HG02759 (cell line): Measurements from ENCODE around the gene TFDP1.
"Not testable (repeated sequence)": the region's sequence is repeated elsewhere in the genome, so short reads cannot be mapped to it uniquely, and the experiment has no call there.

Source experiments
- ATAC-seq: cut with Tn5 transposase; IDR thresholded peaks from one replicate; pipeline ENCODE4 v1.9.1; 2021; ENCODE audit warnings: mild to moderate bottlenecking, moderate library complexity; ENCODE audit not compliant: unreplicated experiment

The TFDP1 gene

DNA sequence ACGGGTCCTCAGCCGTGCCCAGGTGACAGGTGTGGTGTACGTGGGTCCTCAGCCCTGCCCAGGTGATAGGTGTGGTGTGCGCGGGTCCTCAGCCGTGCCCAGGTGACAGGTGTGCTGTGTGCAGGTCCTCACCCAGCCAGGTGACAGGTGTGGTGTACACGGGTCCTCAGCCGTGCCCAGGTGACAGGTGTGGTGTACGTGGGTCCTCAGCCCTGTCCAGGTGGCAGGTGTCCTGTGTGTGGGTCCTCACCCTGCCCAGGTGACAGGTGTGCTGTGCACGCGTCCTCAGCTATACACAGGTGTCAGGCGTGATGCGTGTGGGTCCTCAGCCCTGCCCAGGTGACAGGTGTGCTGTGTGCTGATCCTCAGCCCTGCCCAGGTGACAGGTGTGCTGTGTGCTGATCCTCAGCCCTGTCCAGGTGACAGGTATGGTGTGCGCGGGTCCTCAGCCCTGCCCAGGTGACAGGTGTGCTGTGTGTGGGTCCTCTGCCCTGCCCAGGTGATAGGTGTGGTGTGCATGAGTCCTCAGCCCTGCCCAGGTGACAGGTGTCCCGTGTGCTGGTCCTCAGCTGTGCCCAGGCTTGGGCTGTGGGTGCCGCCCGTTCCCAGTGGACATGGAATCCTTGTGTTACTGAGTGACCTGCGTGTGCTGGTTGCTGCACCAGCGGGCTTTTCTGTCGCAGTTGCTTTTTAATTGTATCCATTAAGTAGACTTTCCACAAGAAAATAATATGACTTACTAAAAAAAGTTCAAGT lies 9.7 kb downstream of the TFDP1 start:
- not testable (repeated sequence) for ATAC-seq

DNA sequence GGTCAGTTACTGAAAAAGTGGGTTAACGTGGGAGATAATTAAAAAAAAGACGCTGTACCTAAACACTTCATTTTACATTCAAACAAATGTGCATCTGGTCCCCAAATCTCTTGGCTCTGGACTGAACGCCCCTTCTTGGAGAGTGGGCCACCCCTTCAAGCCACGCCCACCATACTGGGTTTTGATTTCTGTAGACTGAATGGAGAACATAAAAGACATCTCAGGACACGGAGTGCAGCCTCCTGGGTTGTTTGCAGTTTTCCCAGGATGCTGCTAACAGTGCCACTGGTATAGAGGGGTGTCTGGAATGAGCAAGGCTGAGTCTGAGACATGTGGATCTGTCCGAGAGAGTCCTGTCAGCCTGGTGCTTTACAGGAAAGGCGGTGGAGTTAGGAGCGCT lies 10.6 kb downstream of the TFDP1 start:
- no peak for ATAC-seq

DNA sequence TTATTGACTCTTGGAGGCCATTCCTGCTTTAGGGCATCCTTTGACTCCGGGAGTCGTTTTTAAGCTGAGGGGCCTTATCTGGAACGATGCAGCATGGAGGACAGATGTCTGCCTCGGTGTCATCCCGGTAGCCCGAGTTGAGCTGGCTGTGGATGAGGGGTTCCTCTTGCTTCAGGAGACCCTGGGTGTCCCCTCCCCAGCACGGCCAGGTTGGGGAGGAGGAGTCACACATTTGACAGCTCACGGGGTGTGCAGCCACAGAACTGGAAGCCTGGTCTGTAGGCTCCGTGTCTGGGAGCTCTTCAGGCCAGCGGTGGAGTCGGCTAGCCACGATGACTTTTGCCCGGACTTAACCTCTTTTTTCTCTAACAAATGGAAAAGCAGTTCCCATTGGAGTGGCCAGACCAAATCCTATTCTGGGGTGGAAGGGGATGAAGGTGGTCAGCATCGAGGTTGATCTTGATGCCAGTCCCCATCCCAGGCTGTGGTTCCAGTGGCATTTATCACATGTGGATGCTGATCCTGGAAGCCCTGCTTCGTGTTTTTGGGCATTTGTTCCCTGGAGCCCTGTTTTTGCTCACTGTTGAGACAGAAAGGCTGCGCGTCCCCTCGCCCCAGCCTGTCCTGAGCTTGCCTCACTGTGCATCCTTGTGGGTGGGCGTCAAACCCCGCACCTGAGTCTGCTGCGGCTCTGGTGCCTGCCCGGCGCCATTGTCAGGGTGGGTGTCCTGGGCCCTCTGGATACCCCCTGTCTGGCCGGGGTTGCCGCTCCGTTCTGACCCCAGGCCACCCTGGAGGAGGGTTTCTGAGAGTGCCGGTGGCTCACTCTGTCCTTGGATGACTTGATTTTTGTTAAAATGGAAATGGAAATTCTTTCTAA lies 12.0 kb downstream of the TFDP1 start:
- no peak for ATAC-seq

DNA sequence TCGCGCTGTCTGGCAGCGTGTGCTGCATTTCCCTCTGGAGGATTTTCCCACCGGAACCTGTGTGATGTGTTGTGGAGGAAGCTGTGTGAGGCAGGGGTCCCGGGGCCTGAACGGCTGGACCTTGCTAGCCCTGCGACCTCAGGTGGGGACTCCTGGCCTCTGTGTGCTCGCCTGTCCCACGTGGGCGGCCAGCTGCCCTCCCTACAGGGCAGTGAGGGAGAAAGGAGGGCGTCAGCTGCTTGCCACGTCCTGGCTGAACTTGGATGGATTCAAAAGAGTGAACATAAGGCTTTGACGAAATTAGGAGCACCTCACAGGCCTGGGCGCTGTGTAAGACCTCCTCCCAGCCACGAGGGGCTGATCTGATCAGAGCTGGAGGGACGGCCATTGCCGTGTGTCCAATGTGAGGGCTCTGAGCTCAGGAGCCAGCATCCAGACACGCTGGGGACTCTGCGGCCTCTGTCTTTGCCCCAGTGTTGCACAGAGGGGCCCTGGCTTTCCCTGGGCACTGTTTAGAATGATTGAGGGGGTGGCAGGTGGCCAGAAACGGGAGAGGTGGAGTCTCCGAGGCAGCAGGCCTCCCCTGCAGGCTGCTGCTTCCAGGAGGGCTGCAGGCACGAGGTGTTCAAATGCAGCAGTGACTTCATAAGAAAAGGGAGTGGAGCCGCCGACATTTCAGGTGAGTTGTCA lies 13.0 kb downstream of the TFDP1 start:
- no peak for ATAC-seq

DNA sequence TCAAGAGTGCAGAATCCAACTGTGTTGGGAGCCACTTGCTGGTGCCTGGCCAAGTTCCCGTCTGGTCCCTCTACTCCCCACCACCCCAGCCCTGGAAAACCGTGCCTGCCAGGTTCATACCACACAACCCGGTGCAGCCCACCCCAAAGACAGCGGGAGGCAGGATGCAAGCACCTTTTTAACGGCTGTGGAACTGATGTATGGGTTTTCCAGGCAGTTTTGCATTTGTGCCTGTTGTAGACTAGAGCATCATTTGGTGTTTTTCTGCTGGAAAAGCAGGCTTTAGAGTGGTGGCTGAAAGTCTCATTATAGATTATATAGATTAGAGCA lies 13.5 kb downstream of the TFDP1 start:
- ATAC-seq = no peak

DNA sequence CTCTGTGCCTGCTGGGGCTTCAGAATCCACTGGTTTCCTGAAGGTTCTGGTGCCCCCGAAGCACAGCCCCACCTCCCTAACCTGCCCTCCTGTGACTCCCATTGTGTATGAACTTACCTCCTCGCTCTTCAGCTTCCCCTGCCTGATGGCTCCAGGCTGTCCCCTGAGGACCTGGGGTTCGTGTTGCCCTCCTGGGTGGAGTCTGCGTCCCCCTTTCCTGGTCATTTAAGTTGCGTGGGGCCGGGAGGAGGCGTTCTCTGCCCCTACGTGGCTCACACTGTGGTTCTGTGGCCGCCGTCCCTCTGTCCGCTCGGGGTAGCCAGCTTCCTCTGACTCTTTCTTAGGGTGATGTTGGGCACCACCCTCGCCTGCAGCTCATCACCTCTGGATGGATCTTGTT lies 13.9 kb downstream of the TFDP1 start:
- no peak for ATAC-seq

DNA sequence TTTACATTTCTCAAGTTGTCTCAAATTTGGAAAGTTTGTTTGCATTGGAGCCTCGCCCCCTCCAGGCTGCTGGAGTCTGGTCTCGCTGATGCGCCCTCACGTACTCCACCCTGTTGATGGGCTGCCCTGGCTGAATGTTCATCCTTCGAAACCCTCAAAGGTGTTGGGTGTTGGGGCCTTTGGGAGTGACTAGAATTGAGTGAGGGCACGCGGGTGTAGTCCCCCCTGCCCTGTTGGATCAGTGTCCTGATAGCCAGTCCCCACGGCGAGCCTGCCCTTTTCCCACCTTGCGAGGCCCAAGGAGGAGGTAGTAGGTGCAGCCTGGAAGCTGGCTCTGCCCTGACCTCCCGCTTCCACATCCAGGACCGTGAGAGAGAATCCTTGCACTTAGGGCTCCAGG lies 14.8 kb downstream of the TFDP1 start:
- no peak for ATAC-seq

DNA sequence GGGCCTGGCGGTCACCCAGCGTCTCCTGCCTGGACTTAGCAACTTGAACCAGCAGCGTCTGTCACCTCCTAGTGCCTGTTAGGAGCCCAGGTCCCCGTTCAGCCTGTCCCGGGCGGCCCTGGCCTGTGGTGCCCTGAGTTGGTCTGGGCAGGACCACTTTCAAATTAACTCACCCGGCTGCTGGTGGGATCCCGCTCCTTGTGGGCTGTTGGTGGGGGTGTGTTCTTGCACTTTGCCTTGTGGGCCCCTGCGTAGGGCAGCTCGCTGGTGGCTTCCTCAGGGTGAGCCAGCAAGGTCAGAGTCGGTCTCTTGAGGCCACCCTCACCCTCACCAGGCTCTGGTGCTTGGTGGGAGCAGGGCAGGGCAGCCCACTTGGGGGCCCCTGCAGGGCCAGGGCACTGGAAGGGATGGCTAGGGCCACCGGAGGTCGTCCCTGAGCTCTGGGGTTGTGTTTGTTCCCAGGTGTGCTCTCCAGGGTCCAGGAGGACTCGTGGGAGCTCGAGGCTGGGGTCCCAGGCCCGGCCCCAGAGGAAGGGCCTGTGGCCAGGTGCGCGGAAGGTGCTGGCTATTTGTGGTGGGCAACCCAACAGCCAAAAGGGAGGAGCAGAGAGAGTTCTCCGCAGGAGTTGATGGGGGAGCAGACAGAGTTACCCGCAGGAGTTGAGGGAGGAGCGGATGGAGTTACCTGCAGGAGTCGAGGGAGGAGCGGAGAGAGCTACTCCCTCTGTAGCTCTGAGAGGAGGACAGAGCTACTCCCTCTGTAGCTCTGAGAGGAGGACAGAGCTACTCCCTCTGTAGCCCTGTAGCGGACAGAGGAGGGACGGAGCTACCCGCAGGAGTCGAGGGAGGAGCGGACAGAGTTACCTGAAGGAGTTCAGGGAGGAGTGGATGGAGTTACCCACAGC lies 16.9 kb downstream of the TFDP1 start:
- no peak for ATAC-seq

DNA sequence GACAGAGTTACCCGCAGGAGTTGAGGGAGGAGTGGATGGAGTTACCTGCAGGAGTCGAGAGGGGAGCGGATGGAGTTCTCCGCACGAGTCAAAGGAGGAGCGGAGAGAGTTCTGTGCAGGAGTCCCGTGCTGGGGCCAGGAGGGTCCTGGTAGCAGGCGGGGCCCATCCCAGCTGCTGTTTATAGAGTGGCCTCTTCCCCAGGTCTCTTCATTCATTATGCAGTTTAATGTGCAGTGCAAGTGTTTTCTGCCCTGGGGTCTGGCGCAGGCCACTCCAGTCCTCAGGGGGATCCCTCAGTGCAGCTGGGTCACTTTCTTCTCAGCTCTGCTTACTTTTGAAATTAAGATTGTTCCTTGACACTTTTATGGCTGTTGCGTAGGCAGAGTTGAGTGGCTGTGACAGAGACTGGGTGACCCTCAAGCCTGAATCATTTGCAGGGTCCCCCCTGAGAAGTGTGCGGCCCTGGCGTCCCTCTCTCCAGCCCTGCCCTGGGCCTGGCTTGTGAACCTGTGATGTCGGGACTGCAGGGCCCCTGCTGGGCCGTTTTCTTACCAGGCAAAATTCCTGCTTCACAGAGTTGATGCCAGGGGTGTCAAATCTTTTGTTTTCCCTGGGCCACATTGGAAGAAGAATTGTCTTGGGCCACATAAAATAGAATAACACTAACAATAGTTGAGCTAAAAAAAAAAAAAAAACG lies 17.9 kb downstream of the TFDP1 start:
- no peak for ATAC-seq

DNA sequence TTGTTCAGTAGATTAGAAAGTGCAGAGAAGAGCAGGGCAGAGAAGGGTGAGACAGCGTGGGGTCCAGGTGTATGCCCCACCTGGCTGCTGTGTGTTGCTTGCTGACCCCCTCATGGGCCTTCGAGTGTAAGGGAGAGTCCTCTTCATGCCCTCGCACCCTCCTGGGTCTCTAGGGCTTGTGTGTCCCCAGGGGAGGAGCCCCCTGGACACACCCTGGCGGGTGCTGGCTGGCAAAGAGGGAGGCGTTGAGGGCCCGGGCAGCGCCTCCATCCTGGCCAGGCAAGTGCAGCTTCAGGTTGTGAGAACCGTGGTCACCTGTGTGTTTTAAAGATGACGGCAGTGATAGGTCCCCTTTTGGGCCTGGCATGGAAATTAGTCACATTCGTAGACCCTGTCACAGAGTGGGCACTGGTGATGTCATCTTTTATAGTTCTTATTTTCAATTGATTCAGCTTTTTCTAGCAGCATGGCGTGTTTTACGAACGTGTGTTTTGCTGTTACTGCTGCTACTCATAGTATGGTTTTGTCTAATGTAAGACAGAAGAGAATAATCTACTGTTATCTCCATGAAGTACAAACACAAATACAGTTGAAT lies 18.7 kb downstream of the TFDP1 start:
- ATAC-seq = no peak

DNA sequence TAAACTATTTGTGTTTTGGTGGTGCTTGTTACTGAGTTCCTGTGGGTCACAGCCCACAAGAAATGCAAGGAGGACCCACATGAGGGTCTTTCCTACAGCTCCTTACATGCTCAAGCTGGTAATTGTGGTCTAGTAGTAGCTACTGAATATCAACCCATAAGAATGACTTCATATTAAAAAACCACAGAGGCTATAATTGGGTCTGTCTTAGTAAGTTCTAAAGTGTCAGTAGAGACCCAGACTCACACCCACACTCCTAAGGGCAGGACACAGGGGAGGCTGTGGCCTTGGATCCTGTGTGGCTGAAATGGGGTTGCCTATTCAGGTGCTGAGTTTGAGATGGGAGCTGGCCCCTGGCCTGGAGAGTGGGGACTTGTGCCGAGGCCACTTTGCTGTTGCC lies 19.6 kb downstream of the TFDP1 start:
- ATAC-seq = no peak

DNA sequence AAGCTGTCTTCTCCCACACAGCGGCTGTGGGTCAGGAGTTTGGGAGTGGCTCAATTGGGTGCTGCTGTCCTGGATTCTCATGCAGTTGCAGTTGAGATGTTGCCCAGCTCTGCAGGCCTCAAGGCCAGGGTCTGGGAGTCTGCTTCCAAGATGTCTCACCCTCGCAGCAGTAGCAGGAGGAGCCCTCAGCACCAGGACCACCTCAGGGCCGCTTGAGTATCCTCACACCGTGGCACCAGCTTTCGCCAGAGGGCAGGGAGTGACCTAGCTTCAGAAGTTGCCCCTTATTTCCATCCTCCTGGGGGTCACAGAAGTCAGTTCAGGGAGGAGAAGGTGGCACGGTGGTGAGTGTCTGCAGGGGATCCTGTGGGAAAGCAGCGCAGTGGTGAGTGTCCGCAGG lies 20.9 kb downstream of the TFDP1 start:
- no peak for ATAC-seq

DNA sequence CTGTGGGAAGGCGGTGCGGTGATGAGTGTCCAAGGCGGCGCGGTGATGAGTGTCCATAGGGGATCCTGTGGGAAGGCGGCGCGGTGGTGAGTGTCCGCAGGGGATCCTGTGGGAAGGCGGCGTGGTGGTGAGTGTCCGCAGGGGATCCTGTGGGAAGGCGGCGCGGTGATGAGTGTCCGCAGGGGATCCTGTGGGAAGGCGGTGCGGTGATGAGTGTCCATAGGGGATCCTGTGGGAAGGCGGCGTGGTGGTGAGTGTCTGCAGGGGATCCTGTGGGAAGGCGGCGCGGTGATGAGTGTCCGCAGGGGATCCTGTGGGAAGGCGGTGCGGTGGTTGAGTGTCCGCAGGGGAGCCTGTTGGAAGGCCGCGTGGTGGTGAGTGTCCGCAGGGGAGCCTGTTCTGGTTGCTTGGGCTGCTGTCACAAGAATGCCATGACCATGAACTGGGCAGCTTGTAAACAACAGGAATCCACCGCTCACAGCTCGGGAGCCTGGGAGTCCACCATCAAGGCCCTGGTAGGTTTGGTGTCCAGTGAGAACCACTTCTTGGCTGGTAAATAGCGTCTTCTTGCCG lies 21.4 kb downstream of the TFDP1 start:
- no peak for ATAC-seq

DNA sequence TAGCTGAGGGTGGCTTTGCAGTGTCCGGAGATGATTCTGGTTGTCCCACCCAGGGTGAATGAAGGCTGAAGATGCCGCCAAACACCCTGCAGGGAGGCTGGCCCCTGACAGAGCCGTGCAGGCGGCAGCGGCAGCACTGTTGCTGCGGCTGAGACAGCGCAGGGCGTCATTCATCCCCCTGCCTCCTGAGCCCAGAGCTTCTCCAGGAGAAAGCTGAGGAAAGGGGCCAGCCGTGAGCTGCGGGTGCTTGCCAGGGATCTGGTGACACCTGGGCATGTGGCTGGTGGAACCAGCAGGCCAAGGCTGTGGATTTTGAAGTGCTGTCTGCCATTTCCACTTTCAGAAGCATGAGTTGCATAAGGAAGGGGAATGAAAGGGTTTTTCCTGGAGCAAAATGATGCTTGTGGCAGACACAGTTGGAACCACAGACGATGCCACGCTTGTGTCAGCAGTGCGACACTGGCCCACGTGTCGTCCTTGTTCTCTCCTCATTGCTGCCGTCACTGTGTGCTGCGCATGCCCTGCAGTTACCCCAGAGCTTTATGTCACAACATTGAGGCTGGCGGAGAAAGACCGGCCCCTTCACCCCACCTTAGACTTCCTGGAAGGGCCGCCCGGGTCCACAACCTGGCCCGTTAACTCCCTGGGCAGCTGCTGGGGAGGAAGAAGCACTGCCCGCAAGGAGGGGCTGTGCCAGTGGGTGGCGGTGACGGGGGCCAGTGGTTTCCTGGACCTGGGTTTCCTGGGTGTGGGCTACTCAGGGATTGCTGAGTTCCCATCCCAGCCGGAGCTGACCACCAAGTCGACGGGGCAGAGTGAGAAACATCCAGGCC lies 22.7 kb downstream of the TFDP1 start:
- ATAC-seq = no peak

DNA sequence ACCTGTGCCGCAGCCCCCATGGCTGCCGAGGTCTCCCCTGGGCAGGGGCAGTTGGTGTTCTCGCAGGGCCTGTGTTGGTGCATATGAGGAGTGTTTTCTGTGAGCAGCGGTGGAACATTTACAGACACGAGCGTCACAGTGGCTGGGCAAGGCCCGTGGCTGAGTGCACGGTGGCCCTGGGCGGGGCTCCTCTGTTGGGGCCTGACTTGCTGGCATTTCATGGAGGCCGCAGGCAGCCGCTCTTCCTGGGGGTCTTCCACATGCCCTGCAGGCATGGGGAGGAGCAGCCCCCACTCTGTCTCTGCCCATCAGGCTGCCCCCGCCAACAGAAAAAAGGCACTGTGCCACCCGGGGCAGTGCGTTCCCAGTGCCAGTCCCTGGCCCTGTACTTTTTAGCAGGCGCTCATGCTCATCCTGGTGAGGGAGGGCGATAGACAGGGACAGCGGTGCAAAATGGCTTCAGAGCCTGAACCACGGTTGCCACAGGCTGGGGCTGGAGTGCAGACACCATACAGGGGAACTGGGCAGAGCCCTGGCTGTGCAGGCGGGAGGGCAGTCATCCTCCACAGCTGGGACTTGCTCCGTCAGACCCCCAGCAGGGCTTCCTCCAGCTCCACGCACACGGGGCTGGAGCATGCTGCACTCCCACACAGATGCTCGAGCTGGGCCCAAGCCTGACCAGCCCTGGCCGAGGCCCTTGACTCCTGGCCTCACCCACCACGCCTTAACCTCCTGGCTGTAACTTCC lies 23.5 kb downstream of the TFDP1 start:
- no peak for ATAC-seq

DNA sequence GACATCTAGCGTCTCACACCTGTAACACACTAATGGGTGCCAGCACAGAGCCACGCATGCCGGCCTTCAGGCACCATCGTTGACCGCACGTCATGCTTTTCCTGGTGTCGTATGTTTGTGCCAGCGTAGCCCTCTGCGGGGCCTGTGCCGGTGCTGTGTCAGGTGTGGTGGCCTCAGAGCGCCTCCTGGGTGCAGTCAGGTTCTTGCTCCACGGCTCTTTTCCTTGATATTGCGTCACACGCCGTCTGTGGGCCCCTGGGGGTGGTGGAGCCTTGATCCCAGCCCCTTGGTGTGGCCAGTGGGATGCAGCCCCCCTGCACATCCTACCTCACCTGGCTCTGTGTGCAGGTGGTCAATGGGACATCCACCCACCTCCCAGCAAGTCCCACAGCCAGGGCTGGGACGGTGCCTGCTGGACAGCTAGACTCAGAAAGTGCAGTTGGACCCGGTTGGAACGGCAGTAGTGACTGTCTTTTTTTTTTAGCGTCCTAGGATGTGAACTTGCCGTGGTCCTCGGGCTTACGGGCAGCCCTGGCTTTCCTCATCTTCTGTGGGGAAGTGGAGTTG lies 24.5 kb downstream of the TFDP1 start:
- no peak for ATAC-seq

DNA sequence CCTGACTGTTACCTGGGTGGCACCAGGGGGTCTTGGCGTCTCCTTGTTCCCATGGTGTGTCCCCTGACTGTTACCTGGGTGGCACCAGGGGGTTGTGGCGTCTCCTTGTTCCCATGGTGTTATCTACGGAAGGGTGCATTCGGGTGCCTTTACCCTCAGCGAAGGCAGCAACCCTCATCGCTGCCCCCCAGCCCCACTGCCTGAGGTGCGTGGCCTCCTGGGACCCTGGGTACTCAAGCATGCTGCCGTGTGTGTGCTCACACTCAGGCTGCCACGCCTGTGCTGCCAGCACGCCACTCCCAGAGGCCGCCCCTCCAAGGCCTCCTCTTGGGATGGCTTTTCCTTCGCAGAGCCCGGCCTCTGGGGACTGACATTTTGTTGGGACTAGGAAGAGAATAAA lies 25.1 kb downstream of the TFDP1 start:
- no peak for ATAC-seq

DNA sequence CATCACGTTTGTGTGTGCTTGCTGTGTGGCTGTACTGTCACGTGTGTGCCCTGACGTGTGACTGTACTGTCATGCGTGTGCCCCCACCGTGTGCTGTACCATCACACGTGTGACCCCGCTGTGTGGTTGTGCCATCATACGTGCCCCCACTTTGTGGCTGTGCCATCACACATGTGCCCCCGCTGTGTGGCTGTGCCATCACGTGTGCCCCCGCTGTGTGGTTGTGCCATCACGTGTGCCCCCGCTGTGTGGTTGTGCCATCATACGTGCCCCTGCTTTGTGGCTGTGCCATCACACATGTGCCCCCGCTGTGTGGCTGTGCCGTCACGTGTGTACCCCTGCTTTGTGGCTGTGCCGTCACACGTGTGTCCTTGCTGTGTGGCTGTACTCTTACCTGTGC lies 25.7 kb downstream of the TFDP1 start:
- ATAC-seq = no peak
